Calu3 (cell line): Measurements from ENCODE around the gene AMPD3. TPM values are rescaled to one million over a fixed set of nuclear protein-coding genes. Genes with fewer than 3 reads are reported as not detected.

Source experiments
- BruUV-seq: library from RNA; stranded (reverse); fragments of 400-500 nt; replicated peaks from 2 replicates; lab custom pipeline; 2021; lab: Mats Ljungman, UMichigan
- CTCF ChIA-PET: fragments of 300-600 bp; sonication (Branson Sonifier 250); formaldehyde crosslinking; loops from one replicate; lab custom pipeline; 2022; ENCODE audit warnings: antibody characterized with exemption; lab: Charles Lee
- DNase-seq: peaks from one replicate; pipeline ENCODE4 v3.0.0; 2022
- H3K27ac Mint-ChIP-seq: one replicate; pipeline ENCODE4 v1.8.0; 2022; ENCODE audit warnings: mixed read lengths; ENCODE audit not compliant: unreplicated experiment
- H3K27me3 Mint-ChIP-seq: one replicate; pipeline ENCODE4 v1.8.0; 2022; ENCODE audit warnings: mixed read lengths; ENCODE audit not compliant: unreplicated experiment
- H3K36me3 Mint-ChIP-seq: one replicate; pipeline ENCODE4 v1.8.0; 2022; ENCODE audit warnings: mild to moderate bottlenecking, moderate library complexity, mixed read lengths; ENCODE audit not compliant: insufficient read depth, unreplicated experiment
- H3K4me1 Mint-ChIP-seq: one replicate; pipeline ENCODE4 v1.8.0; 2022; ENCODE audit warnings: mild to moderate bottlenecking, low read depth, mixed read lengths; ENCODE audit not compliant: unreplicated experiment
- H3K4me3 Mint-ChIP-seq: one replicate; pipeline ENCODE4 v1.8.0; 2022; ENCODE audit warnings: mild to moderate bottlenecking, low read depth, moderate library complexity, mixed read lengths; ENCODE audit not compliant: unreplicated experiment
- H3K9me3 Mint-ChIP-seq: one replicate; pipeline ENCODE4 v1.8.0; 2022; ENCODE audit warnings: low read depth, mixed read lengths; ENCODE audit not compliant: unreplicated experiment
- intact Hi-C: fragments of 100-400 bp; cut with micrococcal nuclease; formaldehyde crosslinking; loops from one replicate; pipeline ENCODE4 v1.10.0; 2022; ENCODE audit not compliant: unreplicated experiment
- total RNA-seq: library from RNA; stranded (reverse); gene quantifications from 2 replicates; pipeline ENCODE4 v1.2.3, GENCODE V29; 2022
- TF ChIP-seq, protein P1 (sequence below): fragments of 200-600 bp; IDR thresholded peaks from one replicate; pipeline ENCODE4 v1.8.0; 2022; ENCODE audit warnings: antibody characterized with exemption; ENCODE audit not compliant: unreplicated experiment

Gene AMPD3
- total RNA-seq, 1 experiment from 2014 or later = 2.1 TPM

- no peaks in the 10 kb centered on the region for H3K36me3 Mint-ChIP-seq
Observed at GRCh38 chr11:10503777-10504480, 48.9 kb downstream of the AMPD3 start.

GRCh38 chr11:10504490-10504889, 49.4 kb downstream of the AMPD3 start:
- H3K27ac Mint-ChIP-seq = no peak overlapping the region
- no peaks in the 10 kb centered on the region for H3K27me3 Mint-ChIP-seq
- no peak for DNase-seq
- no peaks in the 10 kb centered on the region for H3K9me3 Mint-ChIP-seq
- CTCF ChIA-PET = no interaction called here
- no peaks in the 10 kb centered on the region for H3K4me1 Mint-ChIP-seq
- intact Hi-C loops = no loop called here
- TF ChIP-seq, protein P1, sequence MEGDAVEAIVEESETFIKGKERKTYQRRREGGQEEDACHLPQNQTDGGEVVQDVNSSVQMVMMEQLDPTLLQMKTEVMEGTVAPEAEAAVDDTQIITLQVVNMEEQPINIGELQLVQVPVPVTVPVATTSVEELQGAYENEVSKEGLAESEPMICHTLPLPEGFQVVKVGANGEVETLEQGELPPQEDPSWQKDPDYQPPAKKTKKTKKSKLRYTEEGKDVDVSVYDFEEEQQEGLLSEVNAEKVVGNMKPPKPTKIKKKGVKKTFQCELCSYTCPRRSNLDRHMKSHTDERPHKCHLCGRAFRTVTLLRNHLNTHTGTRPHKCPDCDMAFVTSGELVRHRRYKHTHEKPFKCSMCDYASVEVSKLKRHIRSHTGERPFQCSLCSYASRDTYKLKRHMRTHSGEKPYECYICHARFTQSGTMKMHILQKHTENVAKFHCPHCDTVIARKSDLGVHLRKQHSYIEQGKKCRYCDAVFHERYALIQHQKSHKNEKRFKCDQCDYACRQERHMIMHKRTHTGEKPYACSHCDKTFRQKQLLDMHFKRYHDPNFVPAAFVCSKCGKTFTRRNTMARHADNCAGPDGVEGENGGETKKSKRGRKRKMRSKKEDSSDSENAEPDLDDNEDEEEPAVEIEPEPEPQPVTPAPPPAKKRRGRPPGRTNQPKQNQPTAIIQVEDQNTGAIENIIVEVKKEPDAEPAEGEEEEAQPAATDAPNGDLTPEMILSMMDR = no peak
- H3K36me3 Mint-ChIP-seq = no peaks in the 10 kb centered on the region
- no TSS peak for BruUV-seq
- no peak overlapping the region for H3K4me3 Mint-ChIP-seq

More at GRCh38 chr11:10503777-10504480, 48.9 kb downstream of the AMPD3 start:
- no TSS peak for BruUV-seq
- intact Hi-C loops = no loop called here
- Mint-ChIP-seq H3K27ac (no peak overlapping the region), H3K27me3 (no peaks in the 10 kb centered on the region), H3K4me3 (no peak overlapping the region), H3K4me1 (no peaks in the 10 kb centered on the region), H3K9me3 (no peaks in the 10 kb centered on the region)
- TF ChIP-seq, protein P1 = no peak
- CTCF ChIA-PET = no interaction called here
- no peak for DNase-seq

GRCh38 chr11:10505278-10506007, 50.4 kb downstream of the AMPD3 start:
- H3K9me3 Mint-ChIP-seq = no peaks in the 10 kb centered on the region
- no TSS peak for BruUV-seq
- H3K27ac Mint-ChIP-seq = no peak overlapping the region
- intact Hi-C loops = no loop called here
- TF ChIP-seq, protein P1 = no peak
- no peak for DNase-seq
- H3K36me3 Mint-ChIP-seq = no peaks in the 10 kb centered on the region
- no peaks in the 10 kb centered on the region for H3K27me3 Mint-ChIP-seq
- no peaks in the 10 kb centered on the region for H3K4me1 Mint-ChIP-seq
- CTCF ChIA-PET = interaction anchor here (0.8 kb wide), 1 partner anchor 9 kb away, joined by 3 read pairs; no protein-coding TSS in a partner anchor
- H3K4me3 Mint-ChIP-seq = no peak overlapping the region

GRCh38 chr11:10506008-10506370, 50.9 kb downstream of the AMPD3 start:
- CTCF ChIA-PET = interaction anchor here (0.6 to 0.8 kb wide), 2 partner anchors 9 to 656 kb away, joined by 3 read pairs; no protein-coding TSS in a partner anchor
- BruUV-seq = no TSS peak
- H3K4me3 Mint-ChIP-seq = no peak overlapping the region
- H3K4me1 Mint-ChIP-seq = no peaks in the 10 kb centered on the region
- H3K9me3 Mint-ChIP-seq = no peaks in the 10 kb centered on the region
- no peaks in the 10 kb centered on the region for H3K27me3 Mint-ChIP-seq
- no peaks in the 10 kb centered on the region for H3K36me3 Mint-ChIP-seq
- no peak overlapping the region for H3K27ac Mint-ChIP-seq
- no peak for DNase-seq
- TF ChIP-seq, protein P1 = no peak
- intact Hi-C loops = no loop called here
